Measurements from ENCODE around the gene PLXNA4.

PLXNA4 gene

GRCh38 chr7:132145063-132145462 lies 431.2 kb downstream of the PLXNA4 start:
- DNase-seq (ENCODE audit: low read depth) = no peak
- H3K4me3 ChIP-seq (ENCODE audit: low read depth, low read length) = no peak overlapping the region
- TF ChIP-seq, protein P1, sequence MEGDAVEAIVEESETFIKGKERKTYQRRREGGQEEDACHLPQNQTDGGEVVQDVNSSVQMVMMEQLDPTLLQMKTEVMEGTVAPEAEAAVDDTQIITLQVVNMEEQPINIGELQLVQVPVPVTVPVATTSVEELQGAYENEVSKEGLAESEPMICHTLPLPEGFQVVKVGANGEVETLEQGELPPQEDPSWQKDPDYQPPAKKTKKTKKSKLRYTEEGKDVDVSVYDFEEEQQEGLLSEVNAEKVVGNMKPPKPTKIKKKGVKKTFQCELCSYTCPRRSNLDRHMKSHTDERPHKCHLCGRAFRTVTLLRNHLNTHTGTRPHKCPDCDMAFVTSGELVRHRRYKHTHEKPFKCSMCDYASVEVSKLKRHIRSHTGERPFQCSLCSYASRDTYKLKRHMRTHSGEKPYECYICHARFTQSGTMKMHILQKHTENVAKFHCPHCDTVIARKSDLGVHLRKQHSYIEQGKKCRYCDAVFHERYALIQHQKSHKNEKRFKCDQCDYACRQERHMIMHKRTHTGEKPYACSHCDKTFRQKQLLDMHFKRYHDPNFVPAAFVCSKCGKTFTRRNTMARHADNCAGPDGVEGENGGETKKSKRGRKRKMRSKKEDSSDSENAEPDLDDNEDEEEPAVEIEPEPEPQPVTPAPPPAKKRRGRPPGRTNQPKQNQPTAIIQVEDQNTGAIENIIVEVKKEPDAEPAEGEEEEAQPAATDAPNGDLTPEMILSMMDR (IDR thresholded peaks at IDR 0.05; ENCODE audit: low read depth, low read length, missing control alignments) = no peak

- H3K4me3 ChIP-seq (ENCODE audit: low read depth, low read length) = no peak overlapping the region
- DNase-seq (ENCODE audit: low read depth) = no peak
- TF ChIP-seq, protein P1 (IDR thresholded peaks at IDR 0.05; ENCODE audit: low read depth, low read length, missing control alignments) = no peak
Observed at GRCh38 chr7:132142006-132142405, 434.3 kb downstream of the PLXNA4 start.

- TF ChIP-seq, protein P1 (IDR thresholded peaks at IDR 0.05; ENCODE audit: low read depth, low read length, missing control alignments) = no peak
Observed at GRCh38 chr7:132141109-132141508, 435.2 kb downstream of the PLXNA4 start.

DNA sequence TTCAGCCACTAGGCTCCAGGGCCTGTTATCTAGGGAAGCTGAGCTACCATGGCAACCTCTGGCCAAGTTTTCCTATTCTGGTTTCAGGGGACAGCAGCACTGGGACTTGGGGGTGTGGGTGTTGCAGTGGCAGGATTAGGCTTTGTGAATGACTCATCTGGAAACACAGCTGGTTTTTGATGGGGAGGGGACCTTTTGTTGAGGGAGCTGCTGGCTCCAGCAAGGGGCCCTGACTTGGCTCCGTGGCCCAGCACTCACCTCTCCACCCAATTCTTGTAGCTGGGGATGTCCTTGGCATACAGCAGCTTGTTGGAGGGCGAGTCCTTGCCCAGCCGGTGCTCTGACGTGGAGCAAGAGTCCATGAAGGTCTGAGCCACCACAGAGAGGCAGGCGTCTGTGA lies 435.9 kb downstream of the PLXNA4 start:
- TF ChIP-seq, protein P1 (IDR thresholded peaks at IDR 0.05; ENCODE audit: low read depth, low read length, missing control alignments) = no peak
- no peak for DNase-seq (ENCODE audit: low read depth)
- H3K4me3 ChIP-seq (ENCODE audit: low read depth, low read length) = no peak overlapping the region

More at GRCh38 chr7:132141109-132141508, 435.2 kb downstream of the PLXNA4 start:
- DNase-seq (ENCODE audit: low read depth) = no peak
- no peak overlapping the region for H3K4me3 ChIP-seq (ENCODE audit: low read depth, low read length)

DNA sequence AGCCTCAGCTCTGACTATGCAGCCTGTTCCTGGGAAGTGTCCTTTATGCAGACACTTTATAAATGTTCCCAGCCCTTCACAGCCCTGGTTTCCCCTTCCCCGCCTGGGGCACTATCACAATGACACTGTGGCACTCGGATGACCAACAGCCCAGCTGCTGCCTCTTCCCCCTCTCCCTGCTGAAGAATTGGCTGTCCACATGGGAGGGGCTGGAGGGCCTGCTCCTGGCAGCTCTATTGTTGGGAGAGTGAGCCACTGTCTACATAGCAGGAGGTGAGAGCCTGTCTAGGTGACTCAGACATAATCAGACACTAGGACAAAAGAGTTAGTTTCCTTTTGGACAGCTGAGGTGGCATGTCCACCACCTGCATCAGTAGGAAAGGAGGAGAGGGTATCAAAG lies 437.5 kb downstream of the PLXNA4 start:
- DNase-seq (ENCODE audit: low read depth) = no peak
- no peak overlapping the region for H3K4me3 ChIP-seq (ENCODE audit: low read depth, low read length)
- TF ChIP-seq, protein P1 (IDR thresholded peaks at IDR 0.05; ENCODE audit: low read depth, low read length, missing control alignments) = no peak

DNA sequence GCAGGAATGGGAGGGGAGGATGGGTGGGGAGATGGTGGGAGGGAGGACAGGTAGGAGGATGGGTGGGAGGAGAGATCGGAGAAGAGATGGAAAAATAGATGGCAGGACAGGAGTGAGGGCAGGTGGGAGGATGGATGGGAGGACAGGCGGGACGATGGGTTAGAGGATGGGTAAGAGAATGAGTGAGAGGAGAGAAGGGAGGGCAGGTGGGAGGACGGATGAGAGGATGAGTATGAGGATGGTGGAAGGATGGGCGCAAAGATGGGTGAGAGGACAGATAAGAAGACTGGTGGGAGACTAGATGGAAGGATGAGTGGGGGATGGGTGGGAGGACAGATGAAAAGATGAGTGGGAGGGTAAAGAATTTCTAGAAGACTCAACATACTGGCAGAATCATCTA lies 438.6 kb downstream of the PLXNA4 start:
- TF ChIP-seq, protein P1 (IDR thresholded peaks at IDR 0.05; ENCODE audit: low read depth, low read length, missing control alignments) = no peak
- no peak overlapping the region for H3K4me3 ChIP-seq (ENCODE audit: low read depth, low read length)
- no peak for DNase-seq (ENCODE audit: low read depth)

DNA sequence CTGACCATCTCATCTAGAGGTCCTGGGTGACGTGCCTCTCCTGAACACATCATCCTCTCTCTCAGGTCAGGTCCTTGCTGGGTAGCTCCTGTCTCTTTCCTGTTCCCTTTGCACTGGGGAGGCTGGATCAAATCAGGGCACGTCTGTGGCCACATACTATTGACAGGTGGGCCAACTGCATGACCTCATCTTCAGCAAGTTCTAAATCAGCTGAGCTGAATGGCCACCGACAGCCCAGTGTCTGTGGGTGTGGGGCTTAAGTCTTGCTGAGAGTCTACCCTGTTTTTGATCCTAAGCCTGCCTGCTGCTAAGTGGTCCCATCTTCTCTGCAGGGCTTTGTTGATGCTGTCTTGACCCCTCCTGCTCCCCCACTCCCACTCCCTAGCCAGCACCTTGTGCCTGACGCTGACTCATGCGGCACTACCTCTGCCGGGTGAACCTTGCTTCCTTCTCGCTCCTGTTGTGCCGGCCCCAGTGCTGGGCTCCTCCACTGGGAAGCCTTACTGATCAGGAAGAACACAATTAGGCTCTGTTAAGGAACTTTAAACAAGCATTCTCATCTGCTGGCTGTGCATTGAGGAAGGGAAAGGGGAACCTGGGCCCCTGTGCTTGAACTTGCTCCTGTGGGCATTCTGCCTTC lies 440.4 kb downstream of the PLXNA4 start:
- no peak overlapping the region for H3K4me3 ChIP-seq (ENCODE audit: low read depth, low read length)
- DNase-seq (ENCODE audit: low read depth) = no peak
- TF ChIP-seq, protein P1 (IDR thresholded peaks at IDR 0.05; ENCODE audit: low read depth, low read length, missing control alignments) = no peak
